ENCODE measurements around the gene ZBTB49. TPM values are rescaled to one million over a fixed set of nuclear protein-coding genes. Genes with fewer than 3 reads are reported as not detected.
A peak's percentile ranks its signal among the peaks of the same experiment; 100 is the strongest.

Gene ZBTB49
- total RNA-seq, 1 experiment from 2014 or later = 2.4 TPM

DNA sequence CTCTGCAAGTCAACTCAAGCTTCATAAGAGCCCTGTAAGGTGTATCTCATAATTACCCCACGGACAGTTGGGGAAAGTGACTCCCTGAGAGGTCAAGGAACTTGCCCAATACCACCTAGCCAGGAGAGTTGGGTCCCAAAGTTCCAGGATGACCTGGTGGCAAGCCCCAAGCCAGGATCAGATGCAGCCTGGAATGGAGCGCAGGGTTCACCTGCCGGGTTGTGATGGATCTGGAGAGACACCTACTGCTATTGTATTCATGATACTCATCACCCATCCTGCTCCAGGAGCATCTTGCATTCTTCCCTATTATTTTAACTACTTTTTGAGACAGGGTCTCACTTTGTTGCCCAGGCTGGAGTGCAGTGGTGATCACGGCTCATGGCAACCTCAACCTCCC is 36.1 kb downstream of the ZBTB49 start:
- Histone ChIP-seq H3K27me3 (ENCODE audit: control insufficient read depth, insufficient read depth, low read length) (no peaks in the 10 kb centered on the region), H3K36me3 (replicated peaks; ENCODE audit: control insufficient read depth, insufficient read depth, low read length) (peaks cover 2% of the 10 kb centered on the region; the same call in 1 of the 2 replicates), H3K4me3 (ENCODE audit: insufficient read depth, low read depth, low read length) (no peak overlapping the region)
- DNase-seq = no peak

DNA sequence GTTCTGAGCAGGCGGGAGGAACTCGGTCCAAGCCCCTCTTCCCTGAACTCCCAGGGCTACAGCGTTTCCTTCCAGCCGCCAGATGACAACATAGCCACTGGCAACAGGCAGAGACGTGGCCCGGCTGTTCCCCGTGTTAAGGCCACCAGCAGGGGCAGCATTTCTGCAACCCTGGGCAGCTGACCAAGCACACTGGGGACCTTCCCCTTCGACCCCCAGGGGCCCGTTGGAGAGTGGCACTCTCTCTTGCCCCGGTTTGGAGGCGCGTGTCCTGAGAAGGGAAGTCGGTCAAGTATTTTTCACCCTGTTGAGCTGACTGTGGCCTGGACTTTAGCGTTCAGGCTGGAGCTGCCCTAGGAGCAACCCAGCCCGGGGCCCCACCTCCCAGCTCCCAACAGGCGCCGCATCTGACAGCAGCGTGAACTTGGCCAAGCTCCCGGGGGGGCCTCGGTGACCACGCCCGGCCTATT is 37.6 kb downstream of the ZBTB49 start:
- Histone ChIP-seq H3K27me3 (ENCODE audit: control insufficient read depth, insufficient read depth, low read length) (no peaks in the 10 kb centered on the region), H3K36me3 (replicated peaks; ENCODE audit: control insufficient read depth, insufficient read depth, low read length) (no peaks in the 10 kb centered on the region), H3K4me3 (ENCODE audit: insufficient read depth, low read depth, low read length) (no peak overlapping the region)
- peak; percentile 91 for DNase-seq

DNA sequence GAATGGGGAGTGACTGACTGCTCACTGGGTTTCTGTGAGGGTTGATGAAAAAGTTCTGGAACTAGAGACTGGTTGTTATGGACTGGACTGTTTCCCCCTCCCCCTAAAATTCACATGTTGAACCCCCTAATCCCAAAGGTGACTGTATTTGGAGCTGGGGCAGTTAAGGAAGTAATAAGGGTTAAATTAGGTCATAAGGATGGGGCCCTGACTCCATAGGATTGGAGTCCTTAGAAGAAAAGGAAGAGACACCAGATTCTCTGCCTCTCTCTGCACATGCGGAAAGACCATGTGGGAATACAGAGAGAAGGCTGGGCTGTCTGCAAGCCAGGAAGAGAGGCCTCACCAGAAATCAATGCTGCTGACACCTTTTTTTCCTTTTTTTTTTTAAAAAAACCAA is 38.2 kb downstream of the ZBTB49 start:
- H3K36me3 ChIP-seq (replicated peaks; ENCODE audit: control insufficient read depth, insufficient read depth, low read length) = no peaks in the 10 kb centered on the region
- no peak for DNase-seq
- no peak overlapping the region for H3K4me3 ChIP-seq (ENCODE audit: insufficient read depth, low read depth, low read length)
- no peaks in the 10 kb centered on the region for H3K27me3 ChIP-seq (ENCODE audit: control insufficient read depth, insufficient read depth, low read length)

DNA sequence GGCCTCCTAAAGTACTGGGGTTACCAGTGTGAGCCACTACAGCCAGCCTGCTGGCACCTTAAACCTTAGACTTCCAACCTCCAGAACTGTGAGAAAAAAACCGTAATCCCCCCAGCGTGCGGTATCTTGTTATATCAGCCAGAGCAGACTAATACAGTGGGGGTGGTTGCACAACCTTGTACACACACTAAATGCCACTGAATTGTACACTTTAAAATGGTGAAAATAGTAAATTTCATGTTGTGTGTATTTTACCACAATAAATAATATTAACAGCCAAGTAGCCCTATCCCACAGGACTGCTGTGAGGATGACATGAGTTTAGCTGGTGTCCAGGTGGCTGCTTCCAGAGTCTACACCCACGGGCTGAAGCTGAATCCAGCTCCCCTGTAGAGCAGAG is 38.8 kb downstream of the ZBTB49 start:
- no peak overlapping the region for H3K4me3 ChIP-seq (ENCODE audit: insufficient read depth, low read depth, low read length)
- no peaks in the 10 kb centered on the region for H3K36me3 ChIP-seq (replicated peaks; ENCODE audit: control insufficient read depth, insufficient read depth, low read length)
- DNase-seq = no peak
- H3K27me3 ChIP-seq (ENCODE audit: control insufficient read depth, insufficient read depth, low read length) = no peaks in the 10 kb centered on the region

DNA sequence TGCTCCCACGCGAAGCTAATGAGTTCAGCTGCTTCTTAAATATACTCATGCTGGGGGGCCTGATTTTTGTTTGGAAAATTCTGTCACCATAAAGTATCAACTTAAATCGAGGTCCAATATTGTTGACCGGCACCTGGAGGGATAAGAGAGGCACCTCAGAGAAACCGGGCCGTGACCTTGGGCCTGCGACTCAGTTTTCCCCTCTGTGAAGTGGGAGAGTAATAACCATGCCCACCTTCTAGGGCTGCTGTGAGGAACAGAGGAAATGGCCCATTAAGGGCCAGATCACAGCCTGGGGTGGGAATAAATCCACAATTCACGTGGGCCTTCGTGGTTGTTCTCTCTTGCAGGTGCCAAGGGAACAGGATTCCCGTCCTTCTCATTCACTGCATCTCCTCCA is 39.4 kb downstream of the ZBTB49 start:
- Histone ChIP-seq H3K27me3 (ENCODE audit: control insufficient read depth, insufficient read depth, low read length) (no peaks in the 10 kb centered on the region), H3K4me3 (ENCODE audit: insufficient read depth, low read depth, low read length) (no peak overlapping the region), H3K36me3 (replicated peaks; ENCODE audit: control insufficient read depth, insufficient read depth, low read length) (no peaks in the 10 kb centered on the region)
- DNase-seq = no peak

DNA sequence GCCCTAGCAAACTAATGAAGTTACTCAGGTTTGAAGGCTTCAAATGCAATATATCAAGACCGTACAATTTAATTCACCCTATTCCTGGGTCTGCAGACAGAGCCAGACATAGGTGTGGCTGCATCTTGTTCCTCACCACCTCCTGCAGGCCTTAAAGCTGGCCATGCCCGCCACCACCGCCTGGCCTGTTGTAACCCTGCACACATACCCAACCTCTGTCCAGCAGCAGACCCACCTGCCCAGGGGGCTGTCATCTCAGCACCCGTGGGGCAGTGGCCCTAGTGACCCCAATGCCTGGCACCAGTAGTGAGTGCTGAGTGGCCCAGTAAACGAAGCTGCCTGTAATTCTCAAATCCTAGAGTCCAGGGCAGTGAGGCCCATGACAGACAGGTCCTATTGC is 40.7 kb downstream of the ZBTB49 start:
- no peak for DNase-seq
- Histone ChIP-seq H3K27me3 (ENCODE audit: control insufficient read depth, insufficient read depth, low read length) (no peaks in the 10 kb centered on the region), H3K36me3 (replicated peaks; ENCODE audit: control insufficient read depth, insufficient read depth, low read length) (no peaks in the 10 kb centered on the region), H3K4me3 (ENCODE audit: insufficient read depth, low read depth, low read length) (no peak overlapping the region)

DNA sequence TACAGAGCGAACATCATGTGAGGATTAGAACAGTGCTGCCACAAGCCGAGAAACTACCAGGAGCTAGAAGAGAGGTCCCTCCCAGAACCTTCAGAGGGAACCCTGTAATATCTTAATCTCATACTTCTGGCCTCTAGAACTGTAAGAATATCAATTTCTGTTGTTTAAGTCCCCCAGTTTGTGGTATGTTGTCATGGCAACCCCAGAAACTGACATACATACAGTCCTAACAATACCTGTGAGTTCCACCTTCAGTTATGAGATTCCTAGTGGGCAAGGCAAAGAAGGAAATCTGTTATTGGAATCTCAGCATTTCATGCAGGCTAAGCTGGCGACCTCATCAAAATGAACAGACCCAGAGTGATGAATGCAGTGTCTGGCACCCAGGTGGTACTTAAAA is 42.5 kb downstream of the ZBTB49 start:
- DNase-seq = no peak

DNA sequence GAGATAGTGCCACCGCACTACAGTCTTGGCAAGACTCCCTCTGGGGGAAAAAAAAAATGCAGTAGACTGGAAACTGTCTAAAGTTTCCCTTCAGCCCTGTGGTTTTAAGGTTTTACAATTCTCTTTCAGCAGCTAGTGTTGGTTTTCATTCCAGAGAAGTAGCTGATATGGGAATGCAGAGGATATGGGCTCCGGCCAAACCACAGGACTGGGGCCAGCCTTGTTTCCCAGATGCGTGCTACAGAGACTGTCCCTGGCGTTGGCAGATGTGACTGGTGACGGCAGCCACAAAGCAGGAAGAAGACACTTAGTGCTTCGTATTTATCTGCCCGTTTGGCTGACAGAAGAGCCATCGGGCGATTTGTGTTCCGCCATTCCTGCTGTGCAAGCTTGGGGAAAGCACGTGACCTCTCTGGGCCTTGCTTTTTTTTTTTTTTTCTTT is 43.2 kb downstream of the ZBTB49 start:
- no peaks in the 10 kb centered on the region for H3K36me3 ChIP-seq (replicated peaks; ENCODE audit: control insufficient read depth, insufficient read depth, low read length)
- H3K4me3 ChIP-seq (ENCODE audit: insufficient read depth, low read depth, low read length) = no peak overlapping the region
- H3K27me3 ChIP-seq (ENCODE audit: control insufficient read depth, insufficient read depth, low read length) = no peaks in the 10 kb centered on the region
- no peak for DNase-seq

More for the DNA sequence above, 42.5 kb downstream of the ZBTB49 start:
- no peaks in the 10 kb centered on the region for H3K36me3 ChIP-seq (replicated peaks; ENCODE audit: control insufficient read depth, insufficient read depth, low read length)
- H3K4me3 ChIP-seq (ENCODE audit: insufficient read depth, low read depth, low read length) = no peak overlapping the region
- H3K27me3 ChIP-seq (ENCODE audit: control insufficient read depth, insufficient read depth, low read length) = no peaks in the 10 kb centered on the region

DNA sequence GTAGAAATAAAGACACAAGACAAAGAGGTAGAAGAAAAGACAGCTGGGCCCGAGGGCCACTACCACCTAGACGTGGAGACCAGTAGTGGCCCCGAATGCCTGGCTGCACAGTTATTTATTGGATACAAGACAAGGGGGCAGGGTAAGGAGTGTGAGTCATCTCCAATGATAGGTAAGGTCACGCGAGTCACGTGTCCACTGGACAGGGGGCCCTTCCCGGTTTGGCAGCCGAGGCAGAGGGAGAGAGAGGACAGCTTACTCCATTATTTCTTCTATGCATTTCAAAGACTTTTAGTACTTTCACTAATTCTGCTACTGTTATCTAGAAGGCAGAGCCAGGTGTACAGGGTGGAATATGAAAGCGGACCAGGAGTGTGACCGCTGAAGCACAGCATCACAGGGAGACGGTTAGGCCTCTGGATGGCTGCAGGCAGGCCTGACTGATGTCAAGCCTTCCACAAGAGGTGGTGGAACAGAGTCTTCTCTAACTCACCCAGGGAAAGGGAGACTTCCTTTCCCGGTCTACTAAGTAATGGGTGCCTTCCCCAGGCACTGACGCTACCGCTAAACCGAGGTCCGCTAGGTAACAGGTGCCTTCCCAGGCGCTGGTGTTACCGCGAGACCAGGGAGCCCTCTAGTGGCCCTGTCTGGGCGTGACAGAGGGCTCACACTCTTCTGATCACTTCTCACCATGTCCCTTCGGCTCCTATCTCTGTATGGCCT is 44.9 kb downstream of the ZBTB49 start:
- Histone ChIP-seq H3K36me3 (replicated peaks; ENCODE audit: control insufficient read depth, insufficient read depth, low read length) (no peaks in the 10 kb centered on the region), H3K27me3 (ENCODE audit: control insufficient read depth, insufficient read depth, low read length) (no peaks in the 10 kb centered on the region), H3K4me3 (ENCODE audit: insufficient read depth, low read depth, low read length) (no peak overlapping the region)
- DNase-seq = peak; percentile 66

DNA sequence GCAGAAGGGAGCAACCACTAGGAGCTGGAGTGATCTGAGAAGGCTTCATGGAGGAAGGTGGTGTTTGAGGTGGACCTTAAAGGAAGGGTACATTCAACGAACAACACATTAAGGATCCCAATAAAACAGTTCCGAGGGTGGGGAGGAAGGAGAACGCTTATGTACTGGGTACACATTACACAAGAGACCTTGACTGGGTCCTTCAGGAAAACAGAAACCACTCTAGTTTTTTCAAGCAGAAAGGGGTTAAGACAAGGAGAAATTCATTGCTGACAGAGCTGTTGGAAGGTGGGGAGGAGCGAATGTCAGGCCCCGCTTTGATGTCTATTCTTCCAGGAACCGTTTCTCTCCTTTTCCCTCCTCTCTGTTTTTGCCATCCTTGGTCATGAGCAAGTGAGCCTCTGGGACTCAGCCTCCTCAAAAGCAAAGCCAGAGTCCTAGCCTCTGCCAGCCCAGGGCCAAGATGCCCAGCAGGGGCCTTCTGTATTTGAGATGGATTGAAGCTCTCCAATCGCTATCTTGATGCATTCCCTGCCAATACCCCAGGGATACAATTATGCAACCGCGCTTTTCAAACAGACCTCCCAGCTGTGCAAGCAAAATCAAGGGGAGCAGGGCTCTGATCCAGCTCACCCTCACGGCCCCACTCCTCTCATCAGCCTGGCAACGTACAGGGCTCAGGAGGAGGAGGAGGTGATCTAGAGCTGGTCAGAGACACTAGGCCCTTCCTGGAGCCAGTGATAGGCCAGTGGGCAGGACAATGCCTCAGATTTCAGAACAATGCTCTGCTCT is 48.4 kb downstream of the ZBTB49 start:
- H3K36me3 ChIP-seq (replicated peaks; ENCODE audit: control insufficient read depth, insufficient read depth, low read length) = no peaks in the 10 kb centered on the region
- no peak for DNase-seq
- no peak overlapping the region for H3K4me3 ChIP-seq (ENCODE audit: insufficient read depth, low read depth, low read length)
- H3K27me3 ChIP-seq (ENCODE audit: control insufficient read depth, insufficient read depth, low read length) = no peaks in the 10 kb centered on the region

DNA sequence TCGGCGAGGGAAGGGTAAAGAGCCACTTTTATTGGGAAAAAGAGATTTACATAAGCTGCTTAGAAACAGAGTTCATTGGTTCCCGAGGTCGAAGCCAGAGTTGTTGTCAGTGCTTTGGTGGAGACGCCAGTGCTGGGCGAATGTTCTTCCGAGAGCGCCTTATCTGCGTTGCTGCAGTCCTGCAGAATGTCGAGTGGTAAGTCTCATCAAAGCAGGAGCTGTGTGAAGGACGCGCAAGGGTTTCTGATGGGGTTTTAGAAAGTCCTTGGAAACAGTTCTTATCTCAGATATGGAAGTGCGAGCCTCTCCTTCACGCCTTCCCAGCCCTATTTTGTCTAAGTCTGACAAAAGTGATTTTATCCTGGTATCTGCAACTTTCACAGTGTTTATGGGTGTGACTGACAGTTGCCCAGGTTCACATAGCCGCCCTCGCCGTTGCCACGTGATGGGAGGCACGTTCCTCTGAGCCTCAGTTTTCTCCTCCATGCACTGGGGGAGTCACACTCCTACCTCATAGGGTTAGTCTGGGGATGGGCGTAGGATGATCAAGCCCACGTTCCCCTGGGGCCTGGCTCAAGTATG is 49.5 kb downstream of the ZBTB49 start:
- H3K4me3 ChIP-seq (ENCODE audit: insufficient read depth, low read depth, low read length) = no peak overlapping the region
- no peaks in the 10 kb centered on the region for H3K27me3 ChIP-seq (ENCODE audit: control insufficient read depth, insufficient read depth, low read length)
- H3K36me3 ChIP-seq (replicated peaks; ENCODE audit: control insufficient read depth, insufficient read depth, low read length) = no peaks in the 10 kb centered on the region
- no peak for DNase-seq

DNA sequence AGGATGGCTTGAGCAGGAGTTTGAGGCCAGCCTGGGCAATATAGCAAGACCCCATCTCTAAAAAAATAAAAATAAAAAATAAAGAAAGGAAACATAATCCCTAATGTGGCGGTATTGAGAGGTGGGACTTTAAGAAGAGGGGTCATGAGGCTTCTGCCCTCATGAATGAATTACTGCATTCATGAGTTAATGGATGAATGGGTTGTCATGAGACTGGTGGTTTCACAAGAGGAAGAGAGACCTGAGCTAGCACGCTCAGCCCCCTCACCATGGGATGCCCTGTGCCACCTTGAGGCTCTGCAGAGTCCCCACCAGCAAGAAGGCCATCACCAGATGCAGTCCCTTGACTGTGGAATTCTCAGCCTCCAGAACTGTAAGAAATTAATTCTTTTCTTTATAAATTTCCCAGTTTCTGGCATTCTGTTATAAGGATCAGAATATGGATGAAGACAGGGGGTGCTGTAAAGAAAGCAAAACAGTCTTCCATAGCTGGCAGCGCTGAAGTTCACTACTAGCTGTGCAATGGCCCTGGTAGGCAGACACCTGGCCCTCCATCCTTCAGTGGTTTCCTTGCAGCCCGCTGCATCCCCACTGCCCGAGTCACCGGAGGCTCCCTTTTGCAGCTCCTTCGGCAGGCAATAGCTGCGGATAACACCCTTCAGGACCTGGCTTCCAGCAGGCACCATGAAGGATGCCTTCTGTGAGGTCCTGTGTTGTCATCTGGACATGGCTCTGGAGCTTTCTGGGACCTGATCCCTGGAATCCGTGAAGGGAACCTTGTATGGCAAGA is 52.0 kb downstream of the ZBTB49 start:
- Histone ChIP-seq H3K4me3 (ENCODE audit: insufficient read depth, low read depth, low read length) (no peak overlapping the region), H3K27me3 (ENCODE audit: control insufficient read depth, insufficient read depth, low read length) (no peaks in the 10 kb centered on the region; the same call in 1 of the 2 replicates), H3K36me3 (replicated peaks; ENCODE audit: control insufficient read depth, insufficient read depth, low read length) (no peaks in the 10 kb centered on the region)
- DNase-seq = no peak

DNA sequence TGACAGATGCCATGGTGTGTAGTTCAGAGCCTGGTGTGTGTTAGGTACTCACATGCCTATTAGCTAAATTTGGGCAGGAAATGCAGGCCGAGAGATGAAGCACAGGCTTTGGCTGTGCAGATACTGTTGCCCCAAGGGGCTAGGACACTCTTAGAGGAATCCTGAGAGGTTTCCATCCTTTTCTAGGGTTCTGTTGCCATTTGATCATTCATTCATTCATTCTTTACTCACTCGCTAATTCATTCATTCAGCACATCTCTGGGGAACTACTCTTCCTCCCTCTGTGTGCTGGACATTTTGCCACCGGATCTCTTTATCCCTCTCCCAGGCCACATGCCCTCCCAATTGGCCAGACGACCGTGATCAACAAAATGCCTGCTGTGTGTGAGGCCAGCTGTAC is 53.0 kb downstream of the ZBTB49 start:
- Histone ChIP-seq H3K36me3 (replicated peaks; ENCODE audit: control insufficient read depth, insufficient read depth, low read length) (no peaks in the 10 kb centered on the region), H3K4me3 (ENCODE audit: insufficient read depth, low read depth, low read length) (no peak overlapping the region), H3K27me3 (ENCODE audit: control insufficient read depth, insufficient read depth, low read length) (no peaks in the 10 kb centered on the region; the same call in 1 of the 2 replicates)
- no peak for DNase-seq

DNA sequence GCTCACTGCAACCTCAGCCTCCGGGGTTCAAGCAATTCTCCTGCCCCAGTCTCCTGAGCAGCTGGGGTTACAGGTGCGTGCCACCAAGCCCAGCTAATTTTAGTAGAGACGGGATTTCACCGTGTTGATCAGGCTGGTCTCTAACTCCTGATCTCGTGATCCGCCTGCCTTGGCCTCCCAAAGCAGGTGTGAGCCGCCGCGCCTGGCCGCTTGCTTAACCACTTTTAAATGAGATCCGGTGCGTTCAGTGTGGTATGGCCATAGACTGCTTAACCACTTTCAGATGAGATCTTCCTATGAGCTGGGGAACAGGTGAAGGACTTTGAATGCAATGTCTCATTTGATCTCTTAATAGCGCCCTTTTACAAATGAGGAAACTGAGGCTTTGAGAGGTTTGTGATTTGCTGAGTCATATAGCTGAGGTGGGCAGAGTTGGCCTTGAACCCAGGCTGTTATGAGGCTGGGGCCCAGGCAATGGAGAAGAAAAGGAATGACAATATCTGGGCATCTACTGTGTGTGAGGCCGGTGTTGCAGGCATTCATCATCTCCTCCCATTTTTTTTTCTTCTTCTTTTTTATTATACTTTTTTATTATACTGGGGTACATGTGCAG is 55.0 kb downstream of the ZBTB49 start:
- no peaks in the 10 kb centered on the region for H3K36me3 ChIP-seq (replicated peaks; ENCODE audit: control insufficient read depth, insufficient read depth, low read length)
- no peak overlapping the region for H3K4me3 ChIP-seq (ENCODE audit: insufficient read depth, low read depth, low read length)
- H3K27me3 ChIP-seq (ENCODE audit: control insufficient read depth, insufficient read depth, low read length) = no peaks in the 10 kb centered on the region; the same call in 1 of the 2 replicates
- DNase-seq = no peak
